Loucy (cell line): Measurements from ENCODE around the gene ZFP36L2.

Source experiments
- CTCF ChIP-seq: fragments of 200-600 bp; sonication (generic); conservative IDR thresholded peaks from 2 replicates; pipeline ENCODE4 v1.5.1; 2014; ENCODE audit warnings: mild to moderate bottlenecking, antibody characterized with exemption, low read length
- EZH2phosphoT487 ChIP-seq: fragments of 200-600 bp; IDR thresholded peaks from 2 replicates; pipeline ENCODE4 v1.6.1; 2018; ENCODE audit warnings: antibody characterized with exemption, mild to moderate bottlenecking, moderate library complexity, borderline replicate concordance

GRCh38 chr2:43262239-43262638, 35.8 kb upstream of the ZFP36L2 start:
- no peak for TF ChIP-seq CTCF
- TF ChIP-seq EZH2phosphoT487: no peak
